Measurements from ENCODE around the gene GMEB2.
"Not testable (repeated sequence)": the region's sequence is repeated elsewhere in the genome, so short reads cannot be mapped to it uniquely, and the experiment has no call there.

GMEB2 gene

GRCh38 chr20:63617092-63617875 is 9.6 kb downstream of the GMEB2 start:
- in situ Hi-C loops (cut with HindIII; ENCODE audit: low sequenced_read_pairs), result no loop called here

- in situ Hi-C loops (cut with HindIII; ENCODE audit: low sequenced_read_pairs), result loop anchor here (5.0 kb wide), 2 partner anchors 48 to 77 kb away; partner anchors contain the start of gene PTK6
Measured at GRCh38 chr20:63613863-63614594, 12.9 kb downstream of the GMEB2 start.

GRCh38 chr20:63612276-63612931 is 14.5 kb downstream of the GMEB2 start:
- in situ Hi-C loops (cut with HindIII; ENCODE audit: low sequenced_read_pairs), result loop anchor here (5.0 kb wide), 2 partner anchors 50 to 75 kb away; partner anchors contain the start of gene PTK6

GRCh38 chr20:63611646-63612045 is 15.3 kb downstream of the GMEB2 start:
- in situ Hi-C loops (cut with HindIII; ENCODE audit: low sequenced_read_pairs), result loop anchor here (5.0 kb wide), 2 partner anchors 51 to 74 kb away; partner anchors contain the start of gene PTK6

GRCh38 chr20:63610581-63611435 is 16.1 kb downstream of the GMEB2 start:
- in situ Hi-C loops (cut with HindIII; ENCODE audit: low sequenced_read_pairs), result loop anchor here (5.0 kb wide), 2 partner anchors 51 to 74 kb away; partner anchors contain the start of gene PTK6

- in situ Hi-C loops (cut with HindIII; ENCODE audit: low sequenced_read_pairs), result no loop called here
Measured at GRCh38 chr20:63606686-63607085, 20.2 kb downstream of the GMEB2 start.

- in situ Hi-C loops (cut with HindIII; ENCODE audit: low sequenced_read_pairs), result no loop called here
Measured at GRCh38 chr20:63602321-63602720, 24.6 kb downstream of the GMEB2 start.

GRCh38 chr20:63601679-63602078 is 25.2 kb downstream of the GMEB2 start:
- in situ Hi-C loops (cut with HindIII; ENCODE audit: low sequenced_read_pairs), result not testable (repeated sequence)

GRCh38 chr20:63599396-63600050 is 27.4 kb downstream of the GMEB2 start:
- in situ Hi-C loops (cut with HindIII; ENCODE audit: low sequenced_read_pairs), result loop anchor here (10.0 kb wide), 2 partner anchors 65 to 165 kb away; partner anchors contain the start of gene PTK6

GRCh38 chr20:63598479-63599395 is 28.2 kb downstream of the GMEB2 start:
- in situ Hi-C loops (cut with HindIII; ENCODE audit: low sequenced_read_pairs), result loop anchor here (10.0 kb wide), 2 partner anchors 64 to 166 kb away; partner anchors contain the start of gene PTK6

- in situ Hi-C loops (cut with HindIII; ENCODE audit: low sequenced_read_pairs), result loop anchor here (10.0 kb wide), 2 partner anchors 63 to 167 kb away; partner anchors contain the start of gene PTK6
Measured at GRCh38 chr20:63597651-63598478, 29.0 kb downstream of the GMEB2 start.

GRCh38 chr20:63596423-63596822 is 30.5 kb downstream of the GMEB2 start:
- in situ Hi-C loops (cut with HindIII; ENCODE audit: low sequenced_read_pairs), result loop anchor here (10.0 kb wide), 2 partner anchors 62 to 168 kb away; partner anchors contain the start of gene PTK6

- in situ Hi-C loops (cut with HindIII; ENCODE audit: low sequenced_read_pairs), result loop anchor here (10.0 kb wide), 2 partner anchors 61 to 169 kb away; partner anchors contain the start of gene PTK6
Measured at GRCh38 chr20:63595416-63596127, 31.3 kb downstream of the GMEB2 start.

GRCh38 chr20:63594043-63594561 is 32.8 kb downstream of the GMEB2 start:
- in situ Hi-C loops (cut with HindIII; ENCODE audit: low sequenced_read_pairs), result loop anchor here (10.0 kb wide), 2 partner anchors 59 to 171 kb away; partner anchors contain the start of gene PTK6

GRCh38 chr20:63592661-63593060 is 34.2 kb downstream of the GMEB2 start:
- in situ Hi-C loops (cut with HindIII; ENCODE audit: low sequenced_read_pairs), result loop anchor here (10.0 kb wide), 2 partner anchors 58 to 172 kb away; partner anchors contain the start of gene PTK6

- in situ Hi-C loops (cut with HindIII; ENCODE audit: low sequenced_read_pairs), result loop anchor here (10.0 kb wide), 2 partner anchors 57 to 173 kb away; partner anchors contain the start of gene PTK6
Measured at GRCh38 chr20:63591786-63592355, 35.0 kb downstream of the GMEB2 start.
